ENCODE results near the gene TMC7. TPM values are rescaled to one million over a fixed set of nuclear protein-coding genes. Genes with fewer than 3 reads are reported as not detected.
A peak's percentile ranks its signal among the peaks of the same experiment; 100 is the strongest.

The TMC7 gene
- total and polyA plus RNA-seq, 2 of the 13 experiments (the other 11 are each of a cell fraction or from before 2014, with no cell fraction given), result 1.2 to 5.1 TPM

DNA sequence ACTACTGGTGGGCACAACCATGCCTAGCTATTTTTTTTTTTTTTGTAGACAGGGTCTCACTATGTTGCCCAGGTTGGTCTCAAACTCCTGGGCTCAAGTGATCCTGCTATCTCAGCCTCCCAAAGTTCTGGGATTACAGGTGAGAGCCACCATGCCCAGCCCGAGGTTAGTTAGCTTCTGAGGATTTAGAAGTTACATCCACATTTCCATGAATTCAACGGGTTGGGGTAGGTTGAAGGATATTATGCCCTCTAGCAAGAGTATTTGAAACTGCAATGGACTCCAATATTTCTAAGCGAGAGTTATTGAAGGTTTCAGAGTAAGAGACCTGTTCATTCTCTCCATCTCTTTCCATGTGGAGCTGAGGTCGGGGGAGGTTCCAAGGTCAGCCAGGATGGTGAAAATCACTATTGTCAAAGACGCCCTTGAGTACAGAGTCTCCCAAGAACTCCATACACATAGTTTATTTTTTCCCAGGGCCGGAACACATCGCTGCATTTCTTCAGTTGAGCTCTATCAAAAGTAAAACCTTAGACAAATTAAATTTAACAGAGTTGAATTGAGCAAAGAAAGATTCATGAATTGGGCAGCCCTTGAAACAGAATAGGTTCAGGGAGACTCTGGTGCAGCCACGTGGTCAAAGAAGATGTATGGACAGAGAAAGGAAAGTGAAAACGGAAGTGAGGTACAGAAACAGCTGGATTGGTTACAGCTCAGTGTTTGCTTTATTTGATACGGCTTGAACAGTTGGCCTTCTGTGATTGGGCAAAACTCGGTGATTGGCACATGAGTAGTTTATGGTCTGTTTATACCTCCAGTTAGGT, 111.0 kb downstream of the TMC7 start (continued):
- TF ChIP-seq, protein P1, sequence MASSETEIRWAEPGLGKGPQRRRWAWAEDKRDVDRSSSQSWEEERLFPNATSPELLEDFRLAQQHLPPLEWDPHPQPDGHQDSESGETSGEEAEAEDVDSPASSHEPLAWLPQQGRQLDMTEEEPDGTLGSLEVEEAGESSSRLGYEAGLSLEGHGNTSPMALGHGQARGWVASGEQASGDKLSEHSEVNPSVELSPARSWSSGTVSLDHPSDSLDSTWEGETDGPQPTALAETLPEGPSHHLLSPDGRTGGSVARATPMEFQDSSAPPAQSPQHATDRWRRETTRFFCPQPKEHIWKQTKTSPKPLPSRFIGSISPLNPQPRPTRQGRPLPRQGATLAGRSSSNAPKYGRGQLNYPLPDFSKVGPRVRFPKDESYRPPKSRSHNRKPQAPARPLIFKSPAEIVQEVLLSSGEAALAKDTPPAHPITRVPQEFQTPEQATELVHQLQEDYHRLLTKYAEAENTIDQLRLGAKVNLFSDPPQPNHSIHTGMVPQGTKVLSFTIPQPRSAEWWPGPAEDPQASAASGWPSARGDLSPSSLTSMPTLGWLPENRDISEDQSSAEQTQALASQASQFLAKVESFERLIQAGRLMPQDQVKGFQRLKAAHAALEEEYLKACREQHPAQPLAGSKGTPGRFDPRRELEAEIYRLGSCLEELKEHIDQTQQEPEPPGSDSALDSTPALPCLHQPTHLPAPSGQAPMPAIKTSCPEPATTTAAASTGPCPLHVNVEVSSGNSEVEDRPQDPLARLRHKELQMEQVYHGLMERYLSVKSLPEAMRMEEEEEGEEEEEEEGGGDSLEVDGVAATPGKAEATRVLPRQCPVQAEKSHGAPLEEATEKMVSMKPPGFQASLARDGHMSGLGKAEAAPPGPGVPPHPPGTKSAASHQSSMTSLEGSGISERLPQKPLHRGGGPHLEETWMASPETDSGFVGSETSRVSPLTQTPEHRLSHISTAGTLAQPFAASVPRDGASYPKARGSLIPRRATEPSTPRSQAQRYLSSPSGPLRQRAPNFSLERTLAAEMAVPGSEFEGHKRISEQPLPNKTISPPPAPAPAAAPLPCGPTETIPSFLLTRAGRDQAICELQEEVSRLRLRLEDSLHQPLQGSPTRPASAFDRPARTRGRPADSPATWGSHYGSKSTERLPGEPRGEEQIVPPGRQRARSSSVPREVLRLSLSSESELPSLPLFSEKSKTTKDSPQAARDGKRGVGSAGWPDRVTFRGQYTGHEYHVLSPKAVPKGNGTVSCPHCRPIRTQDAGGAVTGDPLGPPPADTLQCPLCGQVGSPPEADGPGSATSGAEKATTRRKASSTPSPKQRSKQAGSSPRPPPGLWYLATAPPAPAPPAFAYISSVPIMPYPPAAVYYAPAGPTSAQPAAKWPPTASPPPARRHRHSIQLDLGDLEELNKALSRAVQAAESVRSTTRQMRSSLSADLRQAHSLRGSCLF (CRISPR knock-in tag; IDR thresholded peaks at IDR 0.05; ENCODE audit: borderline replicate concordance), result no peak
- TF ChIP-seq RAD21 (CRISPR knock-in tag; IDR thresholded peaks at IDR 0.05) (no peak), GZF1 (CRISPR knock-in tag; IDR thresholded peaks at IDR 0.05) (no peak), ZKSCAN8 (CRISPR knock-in tag; IDR thresholded peaks at IDR 0.05; ENCODE audit: borderline replicate concordance) (0 out of 2 replicates have a peak, but pooled peaks have one; percentile 13), ZNF644 (CRISPR knock-in tag; IDR thresholded peaks at IDR 0.05; ENCODE audit: low read depth) (no peak), ZNF672 (CRISPR knock-in tag; IDR thresholded peaks at IDR 0.05) (no peak), TBL1XR1 (IDR thresholded peaks at IDR 0.05; ENCODE audit: borderline replicate concordance, low read length, partially characterized antibody) (no peak), ZNF367 (CRISPR knock-in tag; IDR thresholded peaks at IDR 0.05; ENCODE audit: borderline replicate concordance) (no peak), ZNF3 (CRISPR knock-in tag; IDR thresholded peaks at IDR 0.05) (no peak), EZH2 (conservative IDR thresholded peaks at IDR 0.05; ENCODE audit: low read depth, low read length) (no peak), SRSF4 (IDR thresholded peaks at IDR 0.05; ENCODE audit: low read depth, low read length, poor library complexity, severe bottlenecking) (no peak), ZIK1 (CRISPR knock-in tag; IDR thresholded peaks at IDR 0.05; ENCODE audit: borderline replicate concordance, low read depth) (no peak), ELF4 (CRISPR knock-in tag; IDR thresholded peaks at IDR 0.05; ENCODE audit: borderline replicate concordance) (0 out of 2 replicates have a peak, but pooled peaks have one; percentile 24), ZNF816 (CRISPR knock-in tag; IDR thresholded peaks at IDR 0.05; ENCODE audit: borderline replicate concordance) (no peak), PHF8 (CRISPR knock-in tag; IDR thresholded peaks at IDR 0.05) (peak; percentile 34; the same call in 1 of the 2 replicates), IKZF4 (CRISPR knock-in tag; IDR thresholded peaks at IDR 0.05; ENCODE audit: borderline replicate concordance, low read depth, not compliant biosample characterization) (no peak)
- TF ChIP-seq, protein P2, sequence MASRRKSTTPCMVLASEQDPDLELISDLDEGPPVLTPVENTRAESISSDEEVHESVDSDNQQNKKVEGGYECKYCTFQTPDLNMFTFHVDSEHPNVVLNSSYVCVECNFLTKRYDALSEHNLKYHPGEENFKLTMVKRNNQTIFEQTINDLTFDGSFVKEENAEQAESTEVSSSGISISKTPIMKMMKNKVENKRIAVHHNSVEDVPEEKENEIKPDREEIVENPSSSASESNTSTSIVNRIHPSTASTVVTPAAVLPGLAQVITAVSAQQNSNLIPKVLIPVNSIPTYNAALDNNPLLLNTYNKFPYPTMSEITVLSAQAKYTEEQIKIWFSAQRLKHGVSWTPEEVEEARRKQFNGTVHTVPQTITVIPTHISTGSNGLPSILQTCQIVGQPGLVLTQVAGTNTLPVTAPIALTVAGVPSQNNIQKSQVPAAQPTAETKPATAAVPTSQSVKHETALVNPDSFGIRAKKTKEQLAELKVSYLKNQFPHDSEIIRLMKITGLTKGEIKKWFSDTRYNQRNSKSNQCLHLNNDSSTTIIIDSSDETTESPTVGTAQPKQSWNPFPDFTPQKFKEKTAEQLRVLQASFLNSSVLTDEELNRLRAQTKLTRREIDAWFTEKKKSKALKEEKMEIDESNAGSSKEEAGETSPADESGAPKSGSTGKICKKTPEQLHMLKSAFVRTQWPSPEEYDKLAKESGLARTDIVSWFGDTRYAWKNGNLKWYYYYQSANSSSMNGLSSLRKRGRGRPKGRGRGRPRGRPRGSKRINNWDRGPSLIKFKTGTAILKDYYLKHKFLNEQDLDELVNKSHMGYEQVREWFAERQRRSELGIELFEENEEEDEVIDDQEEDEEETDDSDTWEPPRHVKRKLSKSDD (CRISPR knock-in tag; IDR thresholded peaks at IDR 0.05; ENCODE audit: low read depth), result no peak
- TF ChIP-seq, protein P3, sequence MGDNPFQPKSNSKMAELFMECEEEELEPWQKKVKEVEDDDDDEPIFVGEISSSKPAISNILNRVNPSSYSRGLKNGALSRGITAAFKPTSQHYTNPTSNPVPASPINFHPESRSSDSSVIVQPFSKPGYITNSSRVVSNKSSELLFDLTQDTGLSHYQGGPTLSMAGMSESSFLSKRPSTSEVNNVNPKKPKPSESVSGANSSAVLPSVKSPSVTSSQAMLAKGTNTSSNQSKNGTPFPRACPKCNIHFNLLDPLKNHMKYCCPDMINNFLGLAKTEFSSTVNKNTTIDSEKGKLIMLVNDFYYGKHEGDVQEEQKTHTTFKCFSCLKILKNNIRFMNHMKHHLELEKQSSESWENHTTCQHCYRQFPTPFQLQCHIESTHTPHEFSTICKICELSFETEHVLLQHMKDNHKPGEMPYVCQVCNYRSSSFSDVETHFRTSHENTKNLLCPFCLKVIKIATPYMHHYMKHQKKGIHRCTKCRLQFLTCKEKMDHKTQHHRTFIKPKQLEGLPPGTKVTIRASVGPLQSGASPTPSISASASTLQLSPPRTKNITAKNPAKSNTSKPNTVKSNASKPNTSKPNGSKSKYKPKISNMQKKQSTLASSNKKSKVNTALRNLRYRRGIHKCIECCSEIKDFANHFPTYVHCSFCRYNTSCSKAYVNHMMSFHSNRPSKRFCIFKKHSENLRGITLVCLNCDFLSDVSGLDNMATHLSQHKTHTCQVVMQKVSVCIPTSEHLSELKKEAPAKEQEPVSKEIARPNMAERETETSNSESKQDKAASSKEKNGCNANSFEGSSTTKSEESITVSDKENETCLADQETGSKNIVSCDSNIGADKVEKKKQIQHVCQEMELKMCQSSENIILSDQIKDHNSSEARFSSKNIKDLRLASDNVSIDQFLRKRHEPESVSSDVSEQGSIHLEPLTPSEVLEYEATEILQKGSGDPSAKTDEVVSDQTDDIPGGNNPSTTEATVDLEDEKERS (CRISPR knock-in tag; IDR thresholded peaks at IDR 0.05), result no peak
